ENCODE results near the gene TFCP2. TPM values are rescaled to one million over a fixed set of nuclear protein-coding genes. Genes with fewer than 3 reads are reported as not detected.

Gene TFCP2
- total RNA-seq, 1 donor from 2014 or later, result 28.2 TPM

- no peak for DNase-seq
Measured at GRCh38 chr12:51150777-51151176, 22.2 kb downstream of the TFCP2 start.

GRCh38 chr12:51147309-51147708 is 25.6 kb downstream of the TFCP2 start:
- no peak for DNase-seq

- no peak for DNase-seq
Measured at GRCh38 chr12:51139292-51139844, 33.6 kb downstream of the TFCP2 start.

GRCh38 chr12:51132693-51133092 is 40.2 kb downstream of the TFCP2 start:
- no peak for DNase-seq

- DNase-seq, result no peak
Measured at GRCh38 chr12:51131745-51132521, 41.0 kb downstream of the TFCP2 start.

GRCh38 chr12:51128919-51129318 is 44.0 kb downstream of the TFCP2 start:
- DNase-seq, result no peak

GRCh38 chr12:51127050-51127729 is 45.7 kb downstream of the TFCP2 start:
- no peak for DNase-seq

GRCh38 chr12:51126297-51126696 is 46.6 kb downstream of the TFCP2 start:
- DNase-seq, result no peak

GRCh38 chr12:51124504-51124903 is 48.4 kb downstream of the TFCP2 start:
- DNase-seq, result no peak

GRCh38 chr12:51122844-51123243 is 50.1 kb downstream of the TFCP2 start:
- no peak for DNase-seq

GRCh38 chr12:51118706-51119105 is 54.2 kb downstream of the TFCP2 start:
- DNase-seq, result no peak

- no peak for DNase-seq
Measured at GRCh38 chr12:51115533-51115932, 57.4 kb downstream of the TFCP2 start.

- no peak for DNase-seq
Measured at GRCh38 chr12:51108136-51108535, 64.8 kb downstream of the TFCP2 start.

GRCh38 chr12:51103977-51104376 is 69.0 kb downstream of the TFCP2 start:
- no peak for DNase-seq

GRCh38 chr12:51098611-51099010 is 74.3 kb downstream of the TFCP2 start:
- DNase-seq, result no peak

GRCh38 chr12:51090705-51091229 is 82.2 kb downstream of the TFCP2 start:
- DNase-seq, result no peak

- DNase-seq, result no peak
Measured at GRCh38 chr12:51087818-51088217, 85.1 kb downstream of the TFCP2 start.

- no peak for DNase-seq
Measured at GRCh38 chr12:51086933-51087332, 86.0 kb downstream of the TFCP2 start.

- no peak for DNase-seq
Measured at GRCh38 chr12:51085757-51086156, 87.2 kb downstream of the TFCP2 start.

- DNase-seq, result peak; percentile 98
Measured at GRCh38 chr12:51083126-51083833, 89.7 kb downstream of the TFCP2 start, which contains the start of gene CSRNP2. Gene CSRNP2, minus strand, starts transcription at chr12:51083596. Its CDS starts 7,035 bp downstream, at chr12:51076561.

- DNase-seq, result peak; percentile 70
Measured at GRCh38 chr12:51082561-51083125, 90.3 kb downstream of the TFCP2 start.

- DNase-seq, result no peak
Measured at GRCh38 chr12:51081421-51081820, 91.5 kb downstream of the TFCP2 start.
